Breast epithelium (tissue), 3 donors: ENCODE measurements around the gene SNX33.

ENCODE experiments used
- POLR2AphosphoS5 ChIP-seq, 3 donors: sonication (generic); formaldehyde crosslinking; IDR thresholded peaks; one replicate each; pipeline ENCODE4 v1.6.1; 2017; ENCODE audit warnings: antibody characterized with exemption in 3 of 3
- TF ChIP-seq, protein P1 (sequence below), 3 donors: fragments of 450-650 bp; IDR thresholded peaks; one replicate each; pipeline ENCODE4 v1.5.1; 2016 to 2017; ENCODE audit warnings: antibody characterized with exemption in 3 of 3, mild to moderate bottlenecking in 3 of 3, moderate library complexity in 3 of 3

DNA sequence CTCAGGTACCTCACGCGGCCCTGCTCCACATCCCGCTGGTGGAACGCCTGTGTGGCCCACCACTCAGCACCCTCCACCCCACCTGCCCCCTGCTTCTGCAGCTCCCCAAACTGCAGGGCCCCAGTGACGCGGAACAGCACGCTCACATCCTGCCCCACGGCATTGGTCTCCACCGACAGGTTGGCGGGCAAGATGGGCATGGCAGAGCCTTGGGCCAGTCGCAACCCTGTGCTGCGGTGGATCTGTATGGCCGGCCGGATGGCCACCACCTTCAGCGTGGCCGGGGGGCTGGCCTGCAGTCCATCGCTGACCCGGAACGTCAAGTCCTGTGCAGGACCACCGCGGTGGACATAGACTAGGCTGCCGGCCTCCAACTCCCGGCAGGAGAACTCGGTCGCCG lies 41.1 kb downstream of the SNX33 start:
- TF ChIP-seq, protein P1, sequence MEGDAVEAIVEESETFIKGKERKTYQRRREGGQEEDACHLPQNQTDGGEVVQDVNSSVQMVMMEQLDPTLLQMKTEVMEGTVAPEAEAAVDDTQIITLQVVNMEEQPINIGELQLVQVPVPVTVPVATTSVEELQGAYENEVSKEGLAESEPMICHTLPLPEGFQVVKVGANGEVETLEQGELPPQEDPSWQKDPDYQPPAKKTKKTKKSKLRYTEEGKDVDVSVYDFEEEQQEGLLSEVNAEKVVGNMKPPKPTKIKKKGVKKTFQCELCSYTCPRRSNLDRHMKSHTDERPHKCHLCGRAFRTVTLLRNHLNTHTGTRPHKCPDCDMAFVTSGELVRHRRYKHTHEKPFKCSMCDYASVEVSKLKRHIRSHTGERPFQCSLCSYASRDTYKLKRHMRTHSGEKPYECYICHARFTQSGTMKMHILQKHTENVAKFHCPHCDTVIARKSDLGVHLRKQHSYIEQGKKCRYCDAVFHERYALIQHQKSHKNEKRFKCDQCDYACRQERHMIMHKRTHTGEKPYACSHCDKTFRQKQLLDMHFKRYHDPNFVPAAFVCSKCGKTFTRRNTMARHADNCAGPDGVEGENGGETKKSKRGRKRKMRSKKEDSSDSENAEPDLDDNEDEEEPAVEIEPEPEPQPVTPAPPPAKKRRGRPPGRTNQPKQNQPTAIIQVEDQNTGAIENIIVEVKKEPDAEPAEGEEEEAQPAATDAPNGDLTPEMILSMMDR (IDR thresholded peaks at IDR 0.05), result no peak
- no peak for TF ChIP-seq POLR2AphosphoS5 (IDR thresholded peaks at IDR 0.05)
